ENCODE results near the gene KMT2C.
A peak's percentile ranks its signal among the peaks of the same experiment; 100 is the strongest.

Gene KMT2C

DNA sequence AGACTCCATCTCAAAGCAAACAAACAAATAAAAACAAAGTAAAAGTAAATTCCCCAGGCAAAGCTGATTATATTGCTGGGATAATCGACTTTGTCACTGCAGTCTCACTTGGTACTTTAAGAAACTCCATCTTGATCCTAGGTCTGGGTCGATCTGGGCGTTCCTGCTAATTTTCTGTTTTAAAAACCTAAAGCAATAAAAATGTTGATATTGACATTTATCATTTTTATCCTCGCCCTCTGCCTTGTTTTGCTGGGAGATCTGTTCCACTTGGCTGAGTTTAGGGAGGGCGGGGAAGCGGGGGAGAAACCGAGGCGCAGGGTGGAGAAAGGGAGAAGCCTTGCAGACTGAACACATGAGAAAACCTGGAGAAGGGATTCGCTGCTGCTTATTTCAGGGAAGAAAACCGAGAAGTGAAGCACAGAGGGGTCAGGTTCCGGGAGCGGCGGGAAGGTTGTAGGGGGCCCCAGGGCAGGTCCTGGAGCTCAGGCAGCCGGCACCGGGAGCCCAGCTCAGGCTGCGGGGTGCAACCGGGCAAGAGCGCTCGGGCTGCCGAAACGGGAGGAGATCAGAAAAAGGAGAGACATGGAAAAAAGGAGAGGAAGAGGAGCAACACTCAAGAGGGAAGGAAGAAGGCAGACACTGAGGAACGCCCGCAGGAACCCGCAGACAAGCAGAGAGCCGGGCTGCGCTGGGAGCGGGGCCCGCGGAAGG, 27.3 kb upstream of the KMT2C start (continued):
- TF ChIP-seq ZNF645 (tag by site-specific recombination; IDR thresholded peaks at IDR 0.05) (peak; percentile 20; the same call in 1 of the 2 replicates), ZBTB21 (tag by site-specific recombination; IDR thresholded peaks at IDR 0.05) (no peak), ZNF658 (tag by site-specific recombination; IDR thresholded peaks at IDR 0.05) (no peak), ZNF354C (tag by site-specific recombination; IDR thresholded peaks at IDR 0.05; ENCODE audit: borderline replicate concordance, low read depth) (no peak), ZNF701 (tag by site-specific recombination; IDR thresholded peaks at IDR 0.05) (0 out of 2 replicates have a peak, but pooled peaks have one; percentile 6), SCRT1 (tag by site-specific recombination; IDR thresholded peaks at IDR 0.05; ENCODE audit: borderline replicate concordance) (no peak), ZNF174 (tag by site-specific recombination; IDR thresholded peaks at IDR 0.05) (no peak), GLIS1 (tag by site-specific recombination; IDR thresholded peaks at IDR 0.05) (peak; percentile 65), INSM2 (tag by site-specific recombination; IDR thresholded peaks at IDR 0.05) (peak; percentile 62; the same call in 1 of the 2 replicates), ZNF692 (tag by site-specific recombination; IDR thresholded peaks at IDR 0.05) (peak; percentile 89), IKZF3 (tag by site-specific recombination; IDR thresholded peaks at IDR 0.05) (peak; percentile 86)
- TF ChIP-seq, protein P1, sequence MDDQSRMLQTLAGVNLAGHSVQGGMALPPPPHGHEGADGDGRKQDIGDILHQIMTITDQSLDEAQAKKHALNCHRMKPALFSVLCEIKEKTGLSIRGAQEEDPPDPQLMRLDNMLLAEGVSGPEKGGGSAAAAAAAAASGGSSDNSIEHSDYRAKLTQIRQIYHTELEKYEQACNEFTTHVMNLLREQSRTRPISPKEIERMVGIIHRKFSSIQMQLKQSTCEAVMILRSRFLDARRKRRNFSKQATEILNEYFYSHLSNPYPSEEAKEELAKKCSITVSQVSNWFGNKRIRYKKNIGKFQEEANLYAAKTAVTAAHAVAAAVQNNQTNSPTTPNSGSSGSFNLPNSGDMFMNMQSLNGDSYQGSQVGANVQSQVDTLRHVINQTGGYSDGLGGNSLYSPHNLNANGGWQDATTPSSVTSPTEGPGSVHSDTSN (CRISPR knock-in tag; IDR thresholded peaks at IDR 0.05): no peak
- TF ChIP-seq, protein P2, sequence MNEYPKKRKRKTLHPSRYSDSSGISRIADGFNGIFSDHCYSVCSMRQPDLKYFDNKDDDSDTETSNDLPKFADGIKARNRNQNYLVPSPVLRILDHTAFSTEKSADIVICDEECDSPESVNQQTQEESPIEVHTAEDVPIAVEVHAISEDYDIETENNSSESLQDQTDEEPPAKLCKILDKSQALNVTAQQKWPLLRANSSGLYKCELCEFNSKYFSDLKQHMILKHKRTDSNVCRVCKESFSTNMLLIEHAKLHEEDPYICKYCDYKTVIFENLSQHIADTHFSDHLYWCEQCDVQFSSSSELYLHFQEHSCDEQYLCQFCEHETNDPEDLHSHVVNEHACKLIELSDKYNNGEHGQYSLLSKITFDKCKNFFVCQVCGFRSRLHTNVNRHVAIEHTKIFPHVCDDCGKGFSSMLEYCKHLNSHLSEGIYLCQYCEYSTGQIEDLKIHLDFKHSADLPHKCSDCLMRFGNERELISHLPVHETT (tag by site-specific recombination; IDR thresholded peaks at IDR 0.05): peak; percentile 85; the same call in 1 of the 2 replicates

DNA sequence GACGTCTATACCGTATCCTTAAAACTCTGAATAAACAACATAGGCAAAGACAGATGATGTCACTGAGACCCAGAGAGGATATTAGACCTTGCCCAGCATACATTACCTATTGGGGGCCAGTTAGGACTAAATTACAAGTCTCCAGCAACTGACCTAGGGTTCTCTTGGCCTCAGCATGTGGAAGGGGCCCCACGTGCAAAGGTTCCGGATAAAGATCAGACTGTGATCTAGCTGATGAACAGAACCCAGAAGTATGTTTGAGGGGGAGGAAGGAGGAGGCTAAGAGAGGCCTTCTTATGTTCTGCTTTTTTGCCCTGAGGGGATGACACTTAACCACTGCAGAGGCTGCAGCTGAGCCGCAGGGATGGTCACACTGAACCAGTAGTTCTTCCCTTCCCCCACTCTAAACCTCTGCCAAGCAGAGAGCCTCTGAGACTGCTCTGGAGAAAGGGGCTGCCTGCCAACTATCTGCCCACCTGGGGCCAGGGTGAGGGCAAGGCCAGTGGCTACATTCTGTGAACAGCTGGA, 24.0 kb upstream of the KMT2C start:
- Histone ChIP-seq H3K36me3 (ENCODE audit: control insufficient read depth in 2 of 2, insufficient read depth in 1 of 2, low read length in 2 of 2) (no peaks in the 10 kb centered on the region), H3K4me3 (ENCODE audit: low read depth, low read length) (no peak overlapping the region), H3K9me3 (ENCODE audit: control insufficient read depth, insufficient read depth, low read depth, low read length) (no peaks in the 10 kb centered on the region), H3K27ac (ENCODE audit: extremely low read depth, low read depth, low read length) (no peak overlapping the region; the same call in 1 of the 2 replicates), H3K4me1 (ENCODE audit: control insufficient read depth, insufficient read depth, low read length) (peaks cover 4% of the 10 kb centered on the region; the same call in 1 of the 2 replicates)
- ChIA-PET POLR2A (interaction anchor here (0.5 kb wide), 1 partner anchor 54 kb away, joined by 6 read pairs; no protein-coding TSS in a partner anchor), CTCF (interaction anchor here (0.6 to 1.0 kb wide), 4 partner anchors 118 to 294 kb away, joined by 3 to 6 read pairs (median 4); no protein-coding TSS in a partner anchor)
- TF ChIP-seq ZBTB21 (tag by site-specific recombination; IDR thresholded peaks at IDR 0.05) (no peak), ZNF629 (tag by site-specific recombination; IDR thresholded peaks at IDR 0.05) (0 out of 2 replicates have a peak, but pooled peaks have one; percentile 14), ZNF404 (tag by site-specific recombination; IDR thresholded peaks at IDR 0.05) (no peak), ZNF10 (tag by site-specific recombination; IDR thresholded peaks at IDR 0.05) (no peak), ZNF223 (tag by site-specific recombination; IDR thresholded peaks at IDR 0.05) (no peak), ZNF350 (tag by site-specific recombination; IDR thresholded peaks at IDR 0.05) (no peak), ZNF561 (tag by site-specific recombination; IDR thresholded peaks at IDR 0.05; ENCODE audit: borderline replicate concordance) (no peak), ZFHX2 (tag by site-specific recombination; conservative IDR thresholded peaks at IDR 0.05) (peak; percentile 57), ZSCAN16 (tag by site-specific recombination; IDR thresholded peaks at IDR 0.05) (no peak), ZIC2 (tag by site-specific recombination; IDR thresholded peaks at IDR 0.05) (peak; percentile 82), EGR2 (tag by site-specific recombination; IDR thresholded peaks at IDR 0.05; ENCODE audit: low read depth) (peak; percentile 51; the same call in 1 of the 2 replicates)
- TF ChIP-seq, protein P3, sequence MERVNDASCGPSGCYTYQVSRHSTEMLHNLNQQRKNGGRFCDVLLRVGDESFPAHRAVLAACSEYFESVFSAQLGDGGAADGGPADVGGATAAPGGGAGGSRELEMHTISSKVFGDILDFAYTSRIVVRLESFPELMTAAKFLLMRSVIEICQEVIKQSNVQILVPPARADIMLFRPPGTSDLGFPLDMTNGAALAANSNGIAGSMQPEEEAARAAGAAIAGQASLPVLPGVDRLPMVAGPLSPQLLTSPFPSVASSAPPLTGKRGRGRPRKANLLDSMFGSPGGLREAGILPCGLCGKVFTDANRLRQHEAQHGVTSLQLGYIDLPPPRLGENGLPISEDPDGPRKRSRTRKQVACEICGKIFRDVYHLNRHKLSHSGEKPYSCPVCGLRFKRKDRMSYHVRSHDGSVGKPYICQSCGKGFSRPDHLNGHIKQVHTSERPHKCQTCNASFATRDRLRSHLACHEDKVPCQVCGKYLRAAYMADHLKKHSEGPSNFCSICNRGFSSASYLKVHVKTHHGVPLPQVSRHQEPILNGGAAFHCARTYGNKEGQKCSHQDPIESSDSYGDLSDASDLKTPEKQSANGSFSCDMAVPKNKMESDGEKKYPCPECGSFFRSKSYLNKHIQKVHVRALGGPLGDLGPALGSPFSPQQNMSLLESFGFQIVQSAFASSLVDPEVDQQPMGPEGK (tag by site-specific recombination; IDR thresholded peaks at IDR 0.05): 0 out of 2 replicates have a peak, but pooled peaks have one; percentile 13
- TF ChIP-seq, protein P4, sequence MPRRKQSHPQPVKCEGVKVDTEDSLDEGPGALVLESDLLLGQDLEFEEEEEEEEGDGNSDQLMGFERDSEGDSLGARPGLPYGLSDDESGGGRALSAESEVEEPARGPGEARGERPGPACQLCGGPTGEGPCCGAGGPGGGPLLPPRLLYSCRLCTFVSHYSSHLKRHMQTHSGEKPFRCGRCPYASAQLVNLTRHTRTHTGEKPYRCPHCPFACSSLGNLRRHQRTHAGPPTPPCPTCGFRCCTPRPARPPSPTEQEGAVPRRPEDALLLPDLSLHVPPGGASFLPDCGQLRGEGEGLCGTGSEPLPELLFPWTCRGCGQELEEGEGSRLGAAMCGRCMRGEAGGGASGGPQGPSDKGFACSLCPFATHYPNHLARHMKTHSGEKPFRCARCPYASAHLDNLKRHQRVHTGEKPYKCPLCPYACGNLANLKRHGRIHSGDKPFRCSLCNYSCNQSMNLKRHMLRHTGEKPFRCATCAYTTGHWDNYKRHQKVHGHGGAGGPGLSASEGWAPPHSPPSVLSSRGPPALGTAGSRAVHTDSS (tag by site-specific recombination; IDR thresholded peaks at IDR 0.05): no peak
